ENCODE data around the gene AGPAT1. TPM values are rescaled to one million over a fixed set of nuclear protein-coding genes. Genes with fewer than 3 reads are reported as not detected.

AGPAT1 gene
- total and polyA plus RNA-seq, 2 of the 8 experiments (the other 6 are each of a cell fraction or from before 2014, with no cell fraction given), result 96.0 to 222 TPM

DNA sequence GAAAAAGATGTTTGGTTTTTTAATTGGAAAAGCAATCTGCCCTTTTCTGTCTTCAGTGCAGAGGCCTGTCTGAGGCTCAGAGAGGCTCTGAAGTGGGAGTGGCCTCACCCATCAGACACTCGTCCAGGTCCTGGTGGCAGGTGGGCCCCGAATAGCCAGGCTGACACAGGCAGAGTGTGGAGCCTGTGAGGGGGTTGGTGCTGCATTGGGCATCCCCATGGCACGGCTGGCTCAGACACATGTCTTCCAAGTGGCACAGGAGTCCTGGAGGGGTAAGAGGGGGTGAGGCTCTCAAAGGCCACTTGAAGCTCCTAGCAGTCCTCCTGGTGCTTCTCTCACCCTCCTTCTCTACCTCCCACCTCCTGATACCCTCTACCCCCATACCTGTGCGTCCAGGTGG is 44.1 kb upstream of the AGPAT1 start:
- Histone ChIP-seq H3K36me3 (ENCODE audit: control insufficient read depth in 2 of 4, insufficient read depth in 4 of 4, low read length in 3 of 4) (no peaks in the 10 kb centered on the region), H3K23me2 (ENCODE audit: low read depth, low read length) (no peaks in the 10 kb centered on the region; the same call in 1 of the 2 replicates), H3K4me3 (ENCODE audit: extremely low read depth in 1 of 4, insufficient read depth in 2 of 4, low read depth in 3 of 4, low read length in 4 of 4) (no peak overlapping the region), H2AK5ac (ENCODE audit: low read depth, low read length) (no peak overlapping the region), H3K4ac (replicated peaks; ENCODE audit: insufficient read length, low read depth, low read length) (no peak overlapping the region), H2BK5ac (ENCODE audit: low read depth, low read length) (no peak overlapping the region), H2BK20ac (ENCODE audit: low read length) (no peak overlapping the region), H3K79me1 (ENCODE audit: low read depth, low read length) (no peaks in the 10 kb centered on the region), H4K8ac (ENCODE audit: extremely low read depth, insufficient read depth, low read length) (no peak overlapping the region), H3K27ac (ENCODE audit: low read depth, low read length) (no peak overlapping the region), H4K20me1 (replicated peaks in 1 of 2; ENCODE audit: control insufficient read depth in 1 of 2, insufficient read depth in 2 of 2, low read length in 2 of 2) (no peaks in the 10 kb centered on the region), H3K79me2 (ENCODE audit: control insufficient read depth in 1 of 2, insufficient read depth in 2 of 2, low read length in 2 of 2) (no peaks in the 10 kb centered on the region), H3K9me3 (ENCODE audit: insufficient read depth in 2 of 2, low read depth in 1 of 2, low read length in 1 of 2) (no peaks in the 10 kb centered on the region), H2BK120ac (replicated peaks; ENCODE audit: low read depth, low read length) (no peak overlapping the region), H3K18ac (ENCODE audit: extremely low read depth, low read length) (no peak overlapping the region), H3K23ac (ENCODE audit: insufficient read length) (no peak overlapping the region), H2BK12ac (ENCODE audit: low read depth, low read length) (no peak overlapping the region), H4K91ac (replicated peaks; ENCODE audit: insufficient read length, low read length) (no peak overlapping the region), H3K4me1 (replicated peaks in 1 of 4; ENCODE audit: control insufficient read depth in 3 of 4, insufficient read depth in 4 of 4, low read length in 3 of 4) (peaks cover 0 to 9% (median under 1%) of the 10 kb centered on the region in 4 experiments; a peak in 1 of 7 replicates), H4K5ac (ENCODE audit: insufficient read length, low read depth, low read length) (no peak overlapping the region), H3K14ac (ENCODE audit: insufficient read length) (no peak overlapping the region), H2AFZ (ENCODE audit: low read length) (no peak overlapping the region), H2BK15ac (ENCODE audit: low read length) (no peak overlapping the region), H3K27me3 (replicated peaks in 1 of 4; ENCODE audit: control insufficient read depth in 3 of 4, extremely low read depth in 1 of 4, insufficient read depth in 3 of 4, low read length in 3 of 4) (no peaks in the 10 kb centered on the region), H3K9ac (replicated peaks in 1 of 4; ENCODE audit: extremely low read depth in 1 of 4, low read depth in 3 of 4, low read length in 3 of 4) (no peak overlapping the region), H3K4me2 (ENCODE audit: insufficient read depth in 1 of 2, low read depth in 2 of 2, low read length in 2 of 2) (no peak overlapping the region), H3K56ac (replicated peaks; ENCODE audit: insufficient read length, low read depth, low read length) (no peak overlapping the region)
- ChIA-PET CTCF (ENCODE audit: partially characterized antibody) (interaction anchor here (0.6 kb wide), 1 partner anchor 312 kb away, joined by 4 read pairs; no protein-coding TSS in a partner anchor), POLR2A (ENCODE audit: partially characterized antibody) (no interaction called here)
- TF ChIP-seq GABPA (IDR thresholded peaks at IDR 0.05; ENCODE audit: borderline replicate concordance, insufficient read depth, low read length), result no peak
- no peak for TF ChIP-seq KDM1A (IDR thresholded peaks at IDR 0.05; ENCODE audit: borderline replicate concordance, low read length)
- no peak for TF ChIP-seq YY1 (IDR thresholded peaks at IDR 0.05; ENCODE audit: low read depth, low read length)
- no peak for TF ChIP-seq CHD2 (IDR thresholded peaks at IDR 0.05; ENCODE audit: low read length)
- no peak for TF ChIP-seq RBBP5 (IDR thresholded peaks at IDR 0.05; ENCODE audit: borderline replicate concordance, low read depth, low read length)
- no peak for TF ChIP-seq SP1 (IDR thresholded peaks at IDR 0.05; ENCODE audit: low read depth, low read length)
- no peak for TF ChIP-seq TAF7 (optimal IDR thresholded peaks at IDR 0.05; ENCODE audit: borderline replicate concordance, low read depth, low read length)
- TF ChIP-seq RXRA (IDR thresholded peaks at IDR 0.05; ENCODE audit: insufficient read depth, low read depth, low read length), result no peak
- TF ChIP-seq CHD1 (IDR thresholded peaks at IDR 0.05; ENCODE audit: low read depth, low read length), result no peak
- TF ChIP-seq SP4 (IDR thresholded peaks at IDR 0.05; ENCODE audit: low read length), result no peak
- no peak for TF ChIP-seq ASH2L (IDR thresholded peaks at IDR 0.05; ENCODE audit: low read length)
- no peak for TF ChIP-seq SIX5 (IDR thresholded peaks at IDR 0.05; ENCODE audit: low read depth, low read length)
- TF ChIP-seq HDAC6 (IDR thresholded peaks at IDR 0.05; ENCODE audit: low read depth, low read length), result no peak
- TF ChIP-seq NRF1 (IDR thresholded peaks at IDR 0.05; ENCODE audit: low read depth, low read length), result no peak
- no peak for FAIRE-seq
- no peak for DNase-seq (ENCODE audit: low read depth in 1 of 2, low spot score in 2 of 2)
- 80% methylated on average over 4 of the region's 4 CpGs; no CpG with 5 or more reads in 1 of the 2 experiments for WGBS, 2 experiments (ENCODE audit: extremely low coverage in 1 of 2, insufficient coverage in 1 of 2, insufficient read length in 1 of 2, insufficient replicate concordance in 2 of 2, low coverage in 1 of 2, low lambda C conversion rate in 2 of 2, missing lambda C conversion rate in 1 of 2)
